ENCODE results near the gene ZBTB7A. TPM values are rescaled to one million over a fixed set of nuclear protein-coding genes. Genes with fewer than 3 reads are reported as not detected.

The ZBTB7A gene
- total RNA-seq, 1 experiment from 2014 or later: 7.2 TPM

DNA sequence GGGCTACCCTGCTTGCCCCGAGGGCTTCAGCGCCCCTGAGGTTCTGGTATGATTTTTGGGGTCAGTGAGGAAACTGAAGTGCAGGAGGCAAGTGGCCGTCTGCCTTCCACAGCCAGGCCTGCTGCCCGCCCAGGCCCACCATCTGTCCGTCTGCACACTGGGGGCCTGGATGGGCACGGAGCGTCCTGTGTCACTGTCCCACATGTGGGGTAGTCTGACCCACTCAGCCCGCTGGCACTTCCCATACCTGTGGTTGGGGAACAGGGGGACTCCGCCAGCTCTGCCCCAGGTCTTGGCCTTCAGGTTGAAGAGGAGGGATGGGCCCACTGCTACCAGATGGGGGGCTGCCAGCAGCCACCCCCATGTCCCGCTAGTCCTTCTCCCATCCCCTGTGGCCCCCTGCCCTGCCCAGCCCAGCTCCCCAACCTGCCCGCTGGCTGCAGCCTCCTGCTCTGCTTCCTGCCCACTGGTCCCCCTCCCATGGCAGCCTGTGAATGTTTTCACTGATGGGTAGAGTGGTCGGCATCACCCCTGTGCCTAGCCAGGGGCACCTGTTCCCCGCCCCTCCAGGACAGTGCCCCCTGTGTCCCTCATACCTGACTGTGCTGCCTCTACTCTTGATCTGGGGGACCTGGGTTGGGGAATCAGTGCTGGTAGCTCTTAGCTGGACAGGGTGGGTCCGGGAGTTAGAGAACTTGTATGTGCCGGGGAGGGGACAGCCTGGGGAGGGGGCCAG lies 49.6 kb downstream of the ZBTB7A start:
- H3K27me3 ChIP-seq (ENCODE audit: low read length): no peaks in the 10 kb centered on the region
- H2AFZ ChIP-seq (ENCODE audit: low read length): no peak overlapping the region
- no peak for DNase-seq
- H4K20me1 ChIP-seq (ENCODE audit: insufficient read depth, low read depth, low read length): peaks cover 13% of the 10 kb centered on the region; the same call in 1 of the 2 replicates
- no peaks in the 10 kb centered on the region for H3K9me2 ChIP-seq (replicated peaks; ENCODE audit: insufficient read depth, low read length)
- no peaks in the 10 kb centered on the region for H3K36me3 ChIP-seq (ENCODE audit: insufficient read depth, low read length)
- no peak overlapping the region for H3K4me3 ChIP-seq (ENCODE audit: low read length)
- H3K4me2 ChIP-seq (ENCODE audit: low read depth, low read length, poor library complexity, severe bottlenecking): no peak overlapping the region
- H3K27ac ChIP-seq (ENCODE audit: low read length): no peak overlapping the region
- no peak overlapping the region for H3K9ac ChIP-seq (ENCODE audit: low read length)
- peaks cover 26% of the 10 kb centered on the region for H3K79me2 ChIP-seq (ENCODE audit: low read length)
- H3K9me3 ChIP-seq (ENCODE audit: low read length): no peaks in the 10 kb centered on the region
- H3K4me1 ChIP-seq (ENCODE audit: low read length): 0 out of 2 replicates have a peak, but pooled peaks cover 2% of the 10 kb centered on the region

DNA sequence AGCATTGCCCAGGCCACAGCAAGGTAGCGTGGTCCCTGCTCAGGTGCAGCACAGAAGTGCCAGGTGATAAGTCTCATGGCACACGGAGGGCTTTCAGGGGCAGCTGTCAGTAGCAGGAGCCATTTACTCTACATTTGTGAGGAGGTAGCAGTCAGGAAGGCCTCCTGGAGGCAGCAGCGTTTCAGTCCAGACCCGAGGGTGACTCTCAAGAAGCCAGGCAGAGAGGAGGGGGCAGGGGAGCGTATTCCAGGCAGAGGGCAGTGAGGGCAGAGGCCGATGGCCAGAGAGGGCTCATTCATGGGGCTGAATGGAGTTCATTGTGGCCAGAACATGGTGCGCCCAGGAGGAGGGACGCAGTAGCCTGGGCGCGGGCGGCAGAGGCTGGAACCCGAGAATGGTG lies 50.2 kb downstream of the ZBTB7A start:
- Histone ChIP-seq H3K27me3 (ENCODE audit: low read length) (no peaks in the 10 kb centered on the region), H3K9me2 (replicated peaks; ENCODE audit: insufficient read depth, low read length) (no peaks in the 10 kb centered on the region), H3K27ac (ENCODE audit: low read length) (no peak overlapping the region), H3K4me2 (ENCODE audit: low read depth, low read length, poor library complexity, severe bottlenecking) (no peak overlapping the region), H2AFZ (ENCODE audit: low read length) (no peak overlapping the region), H3K36me3 (ENCODE audit: insufficient read depth, low read length) (no peaks in the 10 kb centered on the region), H3K9ac (ENCODE audit: low read length) (no peak overlapping the region), H4K20me1 (ENCODE audit: insufficient read depth, low read depth, low read length) (peaks cover 13% of the 10 kb centered on the region; the same call in 1 of the 2 replicates), H3K79me2 (ENCODE audit: low read length) (peaks cover 26% of the 10 kb centered on the region), H3K4me1 (ENCODE audit: low read length) (no peaks in the 10 kb centered on the region), H3K9me3 (ENCODE audit: low read length) (no peaks in the 10 kb centered on the region), H3K4me3 (ENCODE audit: low read length) (no peak overlapping the region)
- no peak for DNase-seq

DNA sequence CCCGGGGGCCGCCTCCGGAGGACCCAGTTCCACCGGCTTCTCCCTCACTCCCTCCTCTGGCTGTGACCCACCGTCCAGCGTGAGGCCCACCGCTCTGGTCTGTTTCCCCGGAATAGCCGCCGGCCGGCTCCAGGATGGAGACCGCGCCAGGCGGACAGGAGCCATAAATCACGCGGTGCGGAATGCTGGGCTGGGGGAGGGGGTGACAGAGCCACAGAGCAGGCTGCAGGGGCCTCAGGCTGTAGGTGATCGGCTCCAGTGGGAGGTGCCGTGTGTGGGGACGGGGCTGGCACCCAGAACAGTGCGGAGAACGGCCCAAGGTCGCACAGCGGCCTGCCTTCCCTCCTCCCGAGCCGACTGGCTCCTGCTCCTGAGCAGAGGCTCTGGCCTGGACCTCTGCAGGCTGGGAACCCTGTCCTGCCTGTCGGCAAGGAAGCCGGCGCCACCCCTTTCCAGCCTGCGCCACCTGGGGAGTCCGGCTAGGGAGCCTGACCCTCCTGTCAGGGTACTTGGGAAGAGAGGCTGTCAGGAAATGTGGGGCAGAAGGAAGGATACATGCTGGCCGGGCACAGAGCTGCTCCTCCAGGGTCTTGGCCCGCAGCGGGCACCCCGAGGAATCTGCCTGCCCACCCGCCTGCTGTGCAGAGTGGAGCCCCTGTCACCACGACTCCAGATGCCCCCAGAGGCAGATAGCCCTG lies 50.8 kb downstream of the ZBTB7A start:
- DNase-seq: no peak
- Histone ChIP-seq H3K4me3 (ENCODE audit: low read length) (no peak overlapping the region), H4K20me1 (ENCODE audit: insufficient read depth, low read depth, low read length) (peaks cover 18% of the 10 kb centered on the region; the same call in 1 of the 2 replicates), H3K36me3 (ENCODE audit: insufficient read depth, low read length) (no peaks in the 10 kb centered on the region), H3K79me2 (ENCODE audit: low read length) (peaks cover 31% of the 10 kb centered on the region), H3K9ac (ENCODE audit: low read length) (no peak overlapping the region), H3K4me2 (ENCODE audit: low read depth, low read length, poor library complexity, severe bottlenecking) (no peak overlapping the region), H3K27me3 (ENCODE audit: low read length) (no peaks in the 10 kb centered on the region), H3K27ac (ENCODE audit: low read length) (no peak overlapping the region), H3K4me1 (ENCODE audit: low read length) (no peaks in the 10 kb centered on the region), H2AFZ (ENCODE audit: low read length) (no peak overlapping the region), H3K9me2 (replicated peaks; ENCODE audit: insufficient read depth, low read length) (no peaks in the 10 kb centered on the region), H3K9me3 (ENCODE audit: low read length) (no peaks in the 10 kb centered on the region)

DNA sequence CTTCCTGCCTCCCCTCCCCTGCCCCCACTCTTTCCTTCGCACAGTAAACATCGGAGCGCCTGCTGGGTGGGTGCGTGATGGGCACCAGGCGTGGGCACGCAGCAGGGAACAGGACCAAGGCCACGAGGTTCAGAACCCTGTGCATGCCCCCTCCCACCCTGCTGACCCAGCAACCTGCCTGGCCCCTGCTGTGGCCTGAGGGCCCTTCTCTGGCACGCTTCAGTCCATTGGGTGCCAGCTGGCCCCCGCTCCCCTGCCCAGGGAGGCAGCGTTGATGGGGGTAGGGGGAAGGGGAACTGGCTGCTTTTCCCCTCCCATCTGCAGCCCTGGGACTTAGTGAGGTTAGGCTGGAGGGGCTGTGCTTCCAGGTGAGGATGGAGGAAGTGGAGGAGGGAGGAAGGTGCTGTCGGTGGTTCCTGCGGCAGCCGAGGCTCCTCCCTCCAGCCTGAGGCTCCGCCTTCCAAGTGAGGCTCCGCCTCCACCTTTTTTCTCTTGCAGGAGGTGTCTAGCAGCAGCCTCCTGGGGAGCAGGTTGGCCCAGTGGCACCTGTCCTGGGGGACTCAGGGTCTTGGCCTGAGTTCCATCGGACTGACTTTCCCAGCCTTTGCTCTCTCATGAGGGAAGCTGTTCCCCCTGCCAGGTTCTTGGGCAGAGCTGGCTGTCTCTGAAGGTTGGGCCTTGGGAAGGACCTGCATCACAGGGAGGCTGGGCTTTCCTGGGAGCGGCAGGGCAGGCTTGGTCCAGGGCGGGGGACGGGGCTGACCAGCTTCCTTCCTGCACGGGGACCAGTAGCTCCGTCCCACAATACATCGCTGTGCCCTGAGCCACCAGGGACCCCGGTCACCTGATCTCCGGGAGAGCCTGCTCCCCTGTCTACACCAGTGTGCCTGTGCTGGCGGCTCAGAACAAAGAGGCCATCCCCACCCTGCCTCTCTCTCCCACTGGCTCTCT lies 51.9 kb downstream of the ZBTB7A start:
- no peak overlapping the region for H3K27ac ChIP-seq (ENCODE audit: low read length)
- H4K20me1 ChIP-seq (ENCODE audit: insufficient read depth, low read depth, low read length): peaks cover 18% of the 10 kb centered on the region; the same call in 1 of the 2 replicates
- H3K9ac ChIP-seq (ENCODE audit: low read length): no peak overlapping the region
- no peaks in the 10 kb centered on the region for H3K9me3 ChIP-seq (ENCODE audit: low read length)
- no peak overlapping the region for H3K4me3 ChIP-seq (ENCODE audit: low read length)
- no peaks in the 10 kb centered on the region for H3K4me1 ChIP-seq (ENCODE audit: low read length)
- H3K27me3 ChIP-seq (ENCODE audit: low read length): no peaks in the 10 kb centered on the region
- H2AFZ ChIP-seq (ENCODE audit: low read length): no peak overlapping the region
- peak; percentile 58 for DNase-seq
- no peaks in the 10 kb centered on the region for H3K36me3 ChIP-seq (ENCODE audit: insufficient read depth, low read length)
- H3K4me2 ChIP-seq (ENCODE audit: low read depth, low read length, poor library complexity, severe bottlenecking): no peak overlapping the region
- no peaks in the 10 kb centered on the region for H3K9me2 ChIP-seq (replicated peaks; ENCODE audit: insufficient read depth, low read length)
- peaks cover 35% of the 10 kb centered on the region for H3K79me2 ChIP-seq (ENCODE audit: low read length)

DNA sequence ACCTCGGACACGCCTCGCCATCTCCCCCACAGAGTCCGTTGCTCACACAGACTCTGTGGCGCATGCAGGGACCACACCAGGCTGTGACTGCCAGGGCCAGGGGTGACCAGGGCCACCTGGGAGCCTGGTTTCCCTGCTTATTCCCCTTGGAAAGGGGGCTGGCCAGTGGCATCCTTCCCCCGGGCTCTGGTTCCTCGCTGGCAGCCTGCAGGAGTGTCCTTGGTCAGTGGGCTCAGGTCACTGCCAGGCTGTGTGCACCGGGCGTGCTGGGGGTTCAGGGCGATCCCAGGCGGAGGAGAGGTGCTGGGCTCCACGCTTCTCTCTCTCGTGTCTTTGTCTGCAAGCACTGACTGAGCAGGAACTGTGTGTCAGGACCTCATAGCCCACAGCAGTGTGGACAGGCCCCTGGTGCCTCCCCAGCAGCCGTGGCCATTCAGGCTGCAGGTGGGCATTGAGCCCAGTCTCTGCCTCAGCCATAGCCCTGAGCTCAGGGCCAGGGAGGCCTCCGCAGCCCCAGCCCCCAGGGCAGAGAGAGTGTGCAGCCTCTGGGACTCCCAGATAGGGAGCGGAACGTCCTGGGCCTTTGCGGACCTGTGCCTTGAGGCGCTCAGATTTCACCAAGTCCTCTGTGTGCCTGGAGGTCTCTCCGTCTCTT lies 52.7 kb downstream of the ZBTB7A start:
- H3K9me3 ChIP-seq (ENCODE audit: low read length): no peaks in the 10 kb centered on the region
- H3K79me2 ChIP-seq (ENCODE audit: low read length): peaks cover 43% of the 10 kb centered on the region
- no peak overlapping the region for H3K27ac ChIP-seq (ENCODE audit: low read length)
- no peak overlapping the region for H3K4me3 ChIP-seq (ENCODE audit: low read length)
- no peaks in the 10 kb centered on the region for H3K36me3 ChIP-seq (ENCODE audit: insufficient read depth, low read length)
- peaks cover 5% of the 10 kb centered on the region for H3K4me1 ChIP-seq (ENCODE audit: low read length)
- H3K9ac ChIP-seq (ENCODE audit: low read length): no peak overlapping the region
- DNase-seq: no peak
- no peaks in the 10 kb centered on the region for H3K27me3 ChIP-seq (ENCODE audit: low read length)
- no peak overlapping the region for H2AFZ ChIP-seq (ENCODE audit: low read length)
- H3K4me2 ChIP-seq (ENCODE audit: low read depth, low read length, poor library complexity, severe bottlenecking): no peak overlapping the region
- H4K20me1 ChIP-seq (ENCODE audit: insufficient read depth, low read depth, low read length): peaks cover 22% of the 10 kb centered on the region; the same call in 1 of the 2 replicates
- no peaks in the 10 kb centered on the region for H3K9me2 ChIP-seq (replicated peaks; ENCODE audit: insufficient read depth, low read length)

DNA sequence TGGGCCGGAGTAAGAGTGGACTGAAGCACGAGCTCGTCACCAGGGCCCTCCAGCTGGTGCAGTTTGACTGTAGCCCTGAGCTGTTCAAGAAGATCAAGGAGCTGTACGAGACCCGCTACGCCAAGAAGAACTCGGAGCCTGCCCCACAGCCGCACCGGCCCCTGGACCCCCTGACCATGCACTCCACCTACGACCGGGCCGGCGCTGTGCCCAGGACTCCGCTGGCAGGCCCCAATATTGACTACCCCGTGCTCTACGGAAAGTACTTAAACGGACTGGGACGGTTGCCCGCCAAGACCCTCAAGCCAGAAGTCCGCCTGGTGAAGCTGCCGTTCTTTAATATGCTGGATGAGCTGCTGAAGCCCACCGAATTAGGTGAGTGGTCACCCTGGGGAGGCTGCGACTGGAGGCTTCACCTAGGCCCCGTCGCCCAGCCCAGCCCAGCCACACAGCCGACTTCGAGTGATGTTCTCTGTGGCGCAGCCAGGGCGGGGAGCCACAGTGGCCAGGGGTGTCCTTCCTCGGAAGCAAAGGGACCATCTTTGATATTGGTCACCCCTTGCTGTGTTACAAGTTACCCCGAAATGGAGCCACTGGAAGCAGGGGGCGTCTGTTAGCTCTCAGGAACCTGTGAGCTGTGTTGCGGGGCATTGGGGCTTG lies 53.6 kb downstream of the ZBTB7A start:
- Histone ChIP-seq H3K4me3 (ENCODE audit: low read length) (no peak overlapping the region), H3K27me3 (ENCODE audit: low read length) (no peaks in the 10 kb centered on the region), H3K27ac (ENCODE audit: low read length) (no peak overlapping the region), H3K9me3 (ENCODE audit: low read length) (no peaks in the 10 kb centered on the region), H3K36me3 (ENCODE audit: insufficient read depth, low read length) (no peaks in the 10 kb centered on the region), H3K79me2 (ENCODE audit: low read length) (peaks cover 44% of the 10 kb centered on the region), H3K9ac (ENCODE audit: low read length) (no peak overlapping the region), H2AFZ (ENCODE audit: low read length) (no peak overlapping the region), H3K4me1 (ENCODE audit: low read length) (peaks cover 13% of the 10 kb centered on the region), H3K9me2 (replicated peaks; ENCODE audit: insufficient read depth, low read length) (no peaks in the 10 kb centered on the region), H4K20me1 (ENCODE audit: insufficient read depth, low read depth, low read length) (peaks cover 31% of the 10 kb centered on the region; the same call in 1 of the 2 replicates), H3K4me2 (ENCODE audit: low read depth, low read length, poor library complexity, severe bottlenecking) (no peak overlapping the region)
- no peak for DNase-seq

DNA sequence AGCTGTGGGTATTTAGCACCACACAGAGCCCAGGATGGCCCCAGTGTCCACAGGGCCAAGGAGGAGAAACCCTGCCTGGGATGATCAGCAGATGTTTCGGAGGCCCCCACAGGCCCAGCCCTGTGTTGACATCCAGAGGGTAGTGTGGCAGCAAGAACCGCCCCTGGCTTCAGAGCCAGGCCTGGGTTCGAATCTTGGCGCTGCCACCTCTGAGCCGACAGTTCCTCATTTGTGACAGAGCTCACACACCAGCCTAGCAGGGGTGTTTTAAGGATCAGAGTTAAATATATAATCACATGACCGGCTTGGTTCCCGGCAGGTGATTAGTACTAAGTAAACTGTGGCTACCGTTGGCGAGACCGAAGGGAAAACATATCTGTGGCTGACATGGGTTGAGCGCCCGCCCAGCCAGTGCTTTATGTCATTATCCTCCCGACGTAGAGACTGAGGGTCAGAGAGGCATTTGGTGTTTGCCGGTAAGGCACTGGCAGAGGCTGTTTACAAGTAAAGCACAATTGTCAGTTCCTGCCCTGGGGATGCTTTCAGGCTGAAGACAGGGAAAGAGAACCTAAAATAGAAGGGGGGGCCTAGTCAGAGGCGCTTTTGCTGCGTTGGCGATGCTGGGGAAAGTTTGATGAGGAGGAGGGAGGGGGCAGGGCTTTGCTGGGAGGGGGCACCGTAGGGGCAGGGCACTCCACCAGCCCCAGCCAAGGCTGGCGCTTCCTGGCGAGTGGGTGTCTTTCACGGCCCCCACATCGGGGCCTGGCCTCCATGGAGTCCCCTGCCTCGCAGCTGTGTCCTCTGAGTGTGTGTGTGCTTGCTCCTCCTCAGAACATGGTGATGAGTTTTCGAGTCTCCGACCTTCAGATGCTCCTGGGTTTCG lies 54.4 kb downstream of the ZBTB7A start:
- no peak overlapping the region for H3K9ac ChIP-seq (ENCODE audit: low read length)
- H3K27ac ChIP-seq (ENCODE audit: low read length): no peak overlapping the region
- H3K27me3 ChIP-seq (ENCODE audit: low read length): no peaks in the 10 kb centered on the region
- peaks cover 33% of the 10 kb centered on the region; the same call in 1 of the 2 replicates for H4K20me1 ChIP-seq (ENCODE audit: insufficient read depth, low read depth, low read length)
- no peaks in the 10 kb centered on the region for H3K9me2 ChIP-seq (replicated peaks; ENCODE audit: insufficient read depth, low read length)
- DNase-seq: no peak
- peaks cover 13% of the 10 kb centered on the region for H3K4me1 ChIP-seq (ENCODE audit: low read length)
- H3K36me3 ChIP-seq (ENCODE audit: insufficient read depth, low read length): no peaks in the 10 kb centered on the region
- H3K4me2 ChIP-seq (ENCODE audit: low read depth, low read length, poor library complexity, severe bottlenecking): no peak overlapping the region
- H3K79me2 ChIP-seq (ENCODE audit: low read length): peaks cover 48% of the 10 kb centered on the region
- H3K4me3 ChIP-seq (ENCODE audit: low read length): no peak overlapping the region
- no peaks in the 10 kb centered on the region for H3K9me3 ChIP-seq (ENCODE audit: low read length)
- H2AFZ ChIP-seq (ENCODE audit: low read length): no peak overlapping the region

Data from Karpas-422 (cell line).